Gastrocnemius medialis (tissue), 4 donors: Measurements from ENCODE around the gene ZNF423. TPM values are rescaled to one million over a fixed set of nuclear protein-coding genes. Genes with fewer than 3 reads are reported as not detected.

Experiments
- ATAC-seq, 2 donors: fragments of 150-250 bp; one replicate each; pipeline ENCODE4 v1.9.1; 2016
- DNase-seq, 2 donors: peaks; one replicate each; pipeline ENCODE4 v3.0.0-alpha.2; 2019
- H3K27ac ChIP-seq, 4 donors: fragments of 200-600 bp; sonication (generic); 1 replicate in 1 of 4; 2 replicates in 3 of 4; pipeline ENCODE4 v1.5.1; 2016 to 2018; ENCODE audit warnings: mild to moderate bottlenecking in 2 of 4, moderate library complexity in 1 of 4
- H3K27me3 ChIP-seq, 3 donors: fragments of 200-600 bp; sonication (generic) in 2 of 3; 1 replicate in 1 of 3; 2 replicates in 2 of 3; pipeline versions ENCODE4 v1.5.1 to v1.6.0; 2016 to 2019; ENCODE audit warnings: mild to moderate bottlenecking in 1 of 3, moderate library complexity in 1 of 3
- H3K36me3 ChIP-seq, 2 donors: fragments of 200-600 bp; sonication (generic) in 1 of 2; one replicate each; pipeline ENCODE4 v1.5.1; 2017 to 2018
- H3K4me1 ChIP-seq, 2 donors: fragments of 200-600 bp; sonication (generic) in 1 of 2; one replicate each; pipeline ENCODE4 v1.5.1; 2016 to 2017; ENCODE audit warnings: mild to moderate bottlenecking in 2 of 2
- H3K4me3 ChIP-seq, 4 donors: fragments of 200-600 bp; sonication (generic) in 3 of 4; 1 replicate in 1 of 4; 2 replicates in 3 of 4; pipeline ENCODE4 v1.5.1; 2016 to 2019; ENCODE audit warnings: mild to moderate bottlenecking in 2 of 4
- H3K9me3 ChIP-seq, 3 donors: fragments of 200-600 bp; sonication (generic) in 2 of 3; 1 replicate in 1 of 3; 2 replicates in 2 of 3; pipeline ENCODE4 v1.5.1; 2016 to 2019
- POLR2A ChIP-seq, 2 donors: fragments of 450-650 bp; IDR thresholded peaks; one replicate each; pipeline ENCODE4 v1.6.1; 2017; ENCODE audit warnings: antibody characterized with exemption in 2 of 2, mild to moderate bottlenecking in 2 of 2, moderate library complexity in 2 of 2
- in situ Hi-C, 4 donors: fragments of 200-750 bp; cut with MboI; loops; one replicate each; pipeline versions ENCODE4 v1.15.0 to v1.8.0; 2017; ENCODE audit warnings: low sequenced_read_pairs in 4 of 4
- intact Hi-C: fragments of 100-400 bp; cut with DNase I; formaldehyde crosslinking; loops from one replicate; pipeline ENCODE4 v1.15.1; 2023; ENCODE audit warnings: low total_unique reads
- total RNA-seq, 4 donors: library from RNA; depleted of rRNA; stranded (reverse); fragments of >200 nt; gene quantifications; one replicate each; pipeline versions ENCODE4 v1.1.0 to v1.2.3, GENCODE V29; 2016
- TF ChIP-seq, protein P1 (sequence below), 5 experiments: fragments of 450-650 bp in 3 of 5; fragments of 200-600 bp in 2 of 5; sonication (generic) in 2 of 5; IDR thresholded peaks in 4 of 5; conservative IDR thresholded peaks in 1 of 5; 1 replicate in 4 of 5; 2 replicates in 1 of 5; pipeline ENCODE4 v1.5.1; 2016 to 2019; ENCODE audit warnings: antibody characterized with exemption in 5 of 5, mild to moderate bottlenecking in 3 of 5, moderate library complexity in 3 of 5

Gene ZNF423
- total RNA-seq, 4 donors from 2014 or later = 8.4 to 15.8 (median 12.5) TPM

DNA sequence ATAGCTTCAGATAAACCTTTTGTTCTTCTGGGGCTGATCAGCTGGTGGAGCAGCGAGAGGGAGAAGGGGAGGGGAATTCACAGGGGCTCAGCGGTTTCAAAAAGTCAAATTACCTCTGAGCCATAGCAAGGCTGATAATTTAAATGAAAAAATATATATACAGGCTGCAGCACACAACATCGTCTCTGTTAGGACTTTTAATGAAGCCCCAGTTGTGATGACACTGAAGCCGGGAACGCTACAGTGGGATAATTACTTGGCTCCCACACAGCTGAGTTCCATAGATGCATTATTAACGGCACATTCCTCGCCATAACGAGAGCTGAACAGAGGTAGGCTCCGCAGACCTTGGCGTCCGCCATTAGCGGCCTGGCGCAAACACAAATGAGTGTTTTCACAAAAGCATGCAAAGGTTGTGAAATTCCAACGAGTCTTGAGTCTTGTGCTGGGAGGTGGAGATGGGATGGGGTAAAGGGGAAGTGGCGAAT lies 266.3 kb downstream of the ZNF423 start:
- TF ChIP-seq, protein P1, sequence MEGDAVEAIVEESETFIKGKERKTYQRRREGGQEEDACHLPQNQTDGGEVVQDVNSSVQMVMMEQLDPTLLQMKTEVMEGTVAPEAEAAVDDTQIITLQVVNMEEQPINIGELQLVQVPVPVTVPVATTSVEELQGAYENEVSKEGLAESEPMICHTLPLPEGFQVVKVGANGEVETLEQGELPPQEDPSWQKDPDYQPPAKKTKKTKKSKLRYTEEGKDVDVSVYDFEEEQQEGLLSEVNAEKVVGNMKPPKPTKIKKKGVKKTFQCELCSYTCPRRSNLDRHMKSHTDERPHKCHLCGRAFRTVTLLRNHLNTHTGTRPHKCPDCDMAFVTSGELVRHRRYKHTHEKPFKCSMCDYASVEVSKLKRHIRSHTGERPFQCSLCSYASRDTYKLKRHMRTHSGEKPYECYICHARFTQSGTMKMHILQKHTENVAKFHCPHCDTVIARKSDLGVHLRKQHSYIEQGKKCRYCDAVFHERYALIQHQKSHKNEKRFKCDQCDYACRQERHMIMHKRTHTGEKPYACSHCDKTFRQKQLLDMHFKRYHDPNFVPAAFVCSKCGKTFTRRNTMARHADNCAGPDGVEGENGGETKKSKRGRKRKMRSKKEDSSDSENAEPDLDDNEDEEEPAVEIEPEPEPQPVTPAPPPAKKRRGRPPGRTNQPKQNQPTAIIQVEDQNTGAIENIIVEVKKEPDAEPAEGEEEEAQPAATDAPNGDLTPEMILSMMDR (IDR thresholded peaks at IDR 0.05 in 4 of 5, conservative IDR thresholded peaks at IDR 0.05 in 1 of 5) = no peak
- TF ChIP-seq POLR2A (IDR thresholded peaks at IDR 0.05) = no peak
- Histone ChIP-seq H3K27me3 (no peaks in the 10 kb centered on the region), H3K9me3 (no peaks in the 10 kb centered on the region), H3K4me1 (peaks cover 17 to 18% of the 10 kb centered on the region in 2 donors), H3K36me3 (no peaks in the 10 kb centered on the region), H3K27ac (no peak overlapping the region), H3K4me3 (no peak overlapping the region)
- DNase-seq = no peak
- no peak for ATAC-seq
- intact Hi-C loops = loop anchor here (5.0 kb wide), 1 partner anchor 77 kb away; no protein-coding TSS in a partner anchor
- in situ Hi-C loops = loop anchor here in 2 of 4 donors (10.0 to 25.0 kb wide), 2 partner anchors 177 to 185 kb away; no protein-coding TSS in a partner anchor

DNA sequence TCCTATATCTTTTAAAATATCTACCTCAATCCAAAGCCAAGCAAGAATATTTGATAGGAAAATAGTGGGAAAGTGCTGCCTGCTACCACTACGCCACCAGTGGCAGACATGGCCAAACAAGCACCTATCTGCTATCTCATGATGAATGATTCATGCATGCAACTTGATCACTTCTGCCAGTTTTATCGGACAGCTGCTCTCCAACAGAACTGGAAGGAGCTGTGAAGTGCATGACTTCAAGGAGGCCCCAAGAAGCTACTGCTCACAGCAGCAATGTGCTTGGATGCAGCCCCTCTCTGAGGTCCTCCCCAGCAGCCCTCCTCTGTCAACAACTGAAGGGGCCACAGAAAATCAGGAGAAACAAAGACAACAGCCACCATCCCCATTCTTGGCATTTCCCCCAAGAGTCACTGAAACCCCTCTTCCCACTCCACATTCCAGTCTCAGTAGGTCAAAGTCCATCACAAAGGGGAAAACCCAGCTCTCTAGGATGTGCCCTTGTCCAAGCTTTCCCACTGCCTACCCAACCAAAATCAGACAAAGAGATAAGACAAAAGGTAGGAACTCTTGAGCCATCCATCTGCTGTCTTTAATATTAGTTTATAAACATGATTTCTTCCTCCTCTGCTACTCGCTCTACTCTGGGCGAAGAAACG lies 267.1 kb downstream of the ZNF423 start:
- intact Hi-C loops (no loop called here), in situ Hi-C loops (loop anchor here in 1 of 4 donors (25.0 kb wide), 1 partner anchor 177 kb away; no protein-coding TSS in a partner anchor)

DNA sequence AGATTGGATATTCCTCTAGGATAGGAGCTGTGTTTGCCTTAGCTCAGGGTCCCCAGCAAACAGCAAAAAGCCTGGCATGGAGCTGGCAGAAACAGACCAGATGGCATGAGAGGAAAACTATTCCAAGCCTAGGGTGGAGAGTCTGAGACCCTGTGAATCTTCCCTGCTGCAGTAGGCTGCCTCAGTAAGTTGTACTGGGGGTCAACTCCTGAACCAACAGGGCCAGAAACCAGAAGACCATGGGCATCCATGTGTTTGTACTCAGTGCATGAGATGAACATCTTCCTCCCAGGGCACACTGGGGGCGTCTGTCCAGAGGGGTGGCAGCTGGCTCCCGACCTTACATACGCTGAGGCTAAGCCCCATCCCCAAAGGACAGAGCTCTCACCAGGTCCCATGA lies 267.9 kb downstream of the ZNF423 start:
- DNase-seq (no peak), ATAC-seq (no peak)
- Histone ChIP-seq H3K4me3 (no peak overlapping the region), H3K4me1 (peaks cover 17 to 18% of the 10 kb centered on the region in 2 donors), H3K36me3 (no peaks in the 10 kb centered on the region), H3K9me3 (no peaks in the 10 kb centered on the region), H3K27ac (no peak overlapping the region), H3K27me3 (no peaks in the 10 kb centered on the region)
- intact Hi-C loops = no loop called here
- in situ Hi-C loops = loop anchor here in 1 of 4 donors (25.0 kb wide), 1 partner anchor 176 kb away; no protein-coding TSS in a partner anchor
- no peak for TF ChIP-seq POLR2A (IDR thresholded peaks at IDR 0.05)

More for the DNA sequence above, 267.1 kb downstream of the ZNF423 start:
- no peak for TF ChIP-seq POLR2A (IDR thresholded peaks at IDR 0.05)
- TF ChIP-seq, protein P1 (IDR thresholded peaks at IDR 0.05 in 4 of 5, conservative IDR thresholded peaks at IDR 0.05 in 1 of 5) = no peak
- ATAC-seq (peak; percentile 79 to 80), DNase-seq (peak in 1 of 2 donors; percentile 56)
- Histone ChIP-seq H3K9me3 (no peaks in the 10 kb centered on the region), H3K27ac (no peak overlapping the region), H3K36me3 (no peaks in the 10 kb centered on the region), H3K27me3 (no peaks in the 10 kb centered on the region), H3K4me3 (no peak overlapping the region), H3K4me1 (peaks cover 17 to 18% of the 10 kb centered on the region in 2 donors)

DNA sequence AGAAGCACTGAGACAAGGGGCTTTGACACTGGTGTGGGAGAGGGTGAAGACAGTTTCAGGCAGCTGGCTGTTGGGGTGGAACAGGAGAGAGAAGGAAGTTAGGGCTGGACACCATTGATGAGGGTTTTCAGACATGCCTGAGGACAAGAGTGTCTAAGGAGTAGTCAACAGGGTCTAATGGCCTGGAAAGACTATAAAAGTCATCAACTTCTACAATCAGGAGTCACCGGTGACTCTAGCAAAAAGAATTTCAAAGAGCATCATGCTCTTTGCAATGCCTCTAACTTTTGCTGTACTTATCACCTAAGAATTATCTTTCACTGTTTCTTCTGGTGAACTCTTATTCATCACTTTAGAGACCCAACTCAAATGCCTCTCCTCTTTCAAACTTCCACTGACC lies 268.4 kb downstream of the ZNF423 start:
- intact Hi-C loops (no loop called here), in situ Hi-C loops (loop anchor here in 1 of 4 donors (25.0 kb wide), 1 partner anchor 175 kb away; no protein-coding TSS in a partner anchor)
- TF ChIP-seq, protein P1 (IDR thresholded peaks at IDR 0.05 in 4 of 5, conservative IDR thresholded peaks at IDR 0.05 in 1 of 5) = no peak
- TF ChIP-seq POLR2A (IDR thresholded peaks at IDR 0.05) = no peak
- no peak overlapping the region for H3K4me3 ChIP-seq
- ATAC-seq (no peak), DNase-seq (no peak)
- peaks cover 17 to 18% of the 10 kb centered on the region in 2 donors for H3K4me1 ChIP-seq
- H3K27ac ChIP-seq = no peak overlapping the region
- no peaks in the 10 kb centered on the region for H3K36me3 ChIP-seq
- no peaks in the 10 kb centered on the region for H3K27me3 ChIP-seq
- H3K9me3 ChIP-seq = no peaks in the 10 kb centered on the region
